GM19328 (cell line): ENCODE results near the gene ANGPTL4.
"Not testable (repeated sequence)": the region's sequence is repeated elsewhere in the genome, so short reads cannot be mapped to it uniquely, and the experiment has no call there.

Experiments
- ATAC-seq: cut with Tn5 transposase; IDR thresholded peaks from one replicate; pipeline ENCODE4 v1.9.1; 2021; ENCODE audit warnings: mild to moderate bottlenecking, moderate library complexity; ENCODE audit not compliant: unreplicated experiment

Gene ANGPTL4

GRCh38 chr19:8361921-8362793, 1.8 kb upstream of the ANGPTL4 start:
- no peak for ATAC-seq

GRCh38 chr19:8366121-8366581, 2.2 kb downstream of the ANGPTL4 start:
- ATAC-seq = no peak

GRCh38 chr19:8366961-8367326, 3.0 kb downstream of the ANGPTL4 start:
- ATAC-seq = no peak

GRCh38 chr19:8367327-8368001, 3.5 kb downstream of the ANGPTL4 start:
- ATAC-seq = no peak

GRCh38 chr19:8370176-8371010, 6.4 kb downstream of the ANGPTL4 start:
- no peak for ATAC-seq

DNA sequence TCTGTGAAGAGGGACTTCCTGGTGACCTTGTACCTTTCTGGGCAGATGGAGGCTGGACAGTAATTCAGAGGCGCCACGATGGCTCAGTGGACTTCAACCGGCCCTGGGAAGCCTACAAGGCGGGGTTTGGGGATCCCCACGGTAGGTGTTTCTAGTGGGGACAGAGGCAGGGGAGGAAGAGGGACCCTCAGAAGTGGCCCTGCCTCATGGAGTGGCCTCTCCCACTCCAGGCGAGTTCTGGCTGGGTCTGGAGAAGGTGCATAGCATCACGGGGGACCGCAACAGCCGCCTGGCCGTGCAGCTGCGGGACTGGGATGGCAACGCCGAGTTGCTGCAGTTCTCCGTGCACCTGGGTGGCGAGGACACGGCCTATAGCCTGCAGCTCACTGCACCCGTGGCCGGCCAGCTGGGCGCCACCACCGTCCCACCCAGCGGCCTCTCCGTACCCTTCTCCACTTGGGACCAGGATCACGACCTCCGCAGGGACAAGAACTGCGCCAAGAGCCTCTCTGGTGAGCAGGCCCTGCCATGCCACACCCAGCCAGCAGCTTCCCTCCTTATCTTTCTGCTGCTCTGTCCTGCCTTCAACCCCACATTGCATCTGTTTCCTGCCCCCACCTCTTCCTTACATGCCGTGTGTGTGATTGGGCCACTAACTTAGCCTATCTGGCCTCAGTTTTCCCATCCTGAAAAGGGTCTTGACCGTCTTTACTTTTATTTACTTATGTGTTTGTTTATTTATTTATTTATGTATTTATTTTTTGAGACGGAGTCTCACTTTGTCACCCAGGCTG, 7.3 kb downstream of the ANGPTL4 start:
- ATAC-seq = no peak

DNA sequence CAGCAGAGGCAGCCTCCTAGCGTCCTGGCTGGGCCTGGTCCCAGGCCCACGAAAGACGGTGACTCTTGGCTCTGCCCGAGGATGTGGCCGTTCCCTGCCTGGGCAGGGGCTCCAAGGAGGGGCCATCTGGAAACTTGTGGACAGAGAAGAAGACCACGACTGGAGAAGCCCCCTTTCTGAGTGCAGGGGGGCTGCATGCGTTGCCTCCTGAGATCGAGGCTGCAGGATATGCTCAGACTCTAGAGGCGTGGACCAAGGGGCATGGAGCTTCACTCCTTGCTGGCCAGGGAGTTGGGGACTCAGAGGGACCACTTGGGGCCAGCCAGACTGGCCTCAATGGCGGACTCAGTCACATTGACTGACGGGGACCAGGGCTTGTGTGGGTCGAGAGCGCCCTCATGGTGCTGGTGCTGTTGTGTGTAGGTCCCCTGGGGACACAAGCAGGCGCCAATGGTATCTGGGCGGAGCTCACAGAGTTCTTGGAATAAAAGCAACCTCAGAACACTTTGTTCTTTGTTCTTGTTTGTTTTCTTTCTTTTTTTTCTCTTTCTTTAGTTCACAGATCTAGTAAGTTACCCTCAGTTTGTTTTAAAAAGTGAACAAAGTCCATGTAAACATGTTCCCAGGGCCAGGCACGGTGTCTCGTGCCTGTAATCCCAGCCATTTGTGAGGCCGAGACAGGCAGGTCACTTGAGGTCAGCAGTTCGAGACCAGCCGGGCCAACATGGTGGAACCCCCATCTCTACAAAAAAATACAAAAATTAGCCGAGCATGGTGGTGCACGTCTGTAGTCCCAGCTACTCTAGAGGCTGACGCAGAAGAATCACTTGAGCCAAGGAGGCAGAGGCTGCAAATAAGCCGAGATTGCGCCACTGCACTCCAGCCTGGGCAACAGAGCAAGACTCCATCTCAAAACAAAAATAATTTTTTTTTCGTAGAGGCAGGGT, 10.2 kb downstream of the ANGPTL4 start:
- ATAC-seq = no peak

DNA sequence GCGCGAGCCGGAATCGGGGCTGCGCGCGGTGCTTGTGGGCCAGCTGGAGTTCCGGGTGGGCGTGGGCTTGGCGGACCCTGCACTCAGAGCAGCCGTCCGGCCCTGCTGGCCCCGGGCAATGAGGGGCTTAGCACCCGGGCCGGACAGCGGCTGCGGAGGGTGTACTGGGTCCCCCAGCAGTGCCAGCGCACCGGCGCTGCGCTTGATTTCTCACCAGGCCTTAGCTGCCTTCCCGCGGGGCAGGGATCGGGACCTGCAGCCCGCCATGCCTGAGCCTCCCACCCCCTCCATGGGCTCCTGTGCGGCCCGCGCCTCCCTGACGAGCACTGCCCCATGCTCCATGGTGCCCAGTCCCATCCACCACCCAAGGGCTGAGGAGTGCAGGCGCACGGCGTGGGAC, 11.8 kb downstream of the ANGPTL4 start:
- not testable (repeated sequence) for ATAC-seq

- not testable (repeated sequence) for ATAC-seq
These were observed 12.5 kb downstream of the ANGPTL4 start for GRCh38 chr19:8376373-8376974.

GRCh38 chr19:8377598-8377997, 13.6 kb downstream of the ANGPTL4 start:
- ATAC-seq = no peak

GRCh38 chr19:8379156-8379891, 15.4 kb downstream of the ANGPTL4 start:
- not testable (repeated sequence) for ATAC-seq

GRCh38 chr19:8384569-8384968, 20.6 kb downstream of the ANGPTL4 start:
- ATAC-seq = not testable (repeated sequence)

GRCh38 chr19:8385103-8385502, 21.1 kb downstream of the ANGPTL4 start:
- ATAC-seq = not testable (repeated sequence)

DNA sequence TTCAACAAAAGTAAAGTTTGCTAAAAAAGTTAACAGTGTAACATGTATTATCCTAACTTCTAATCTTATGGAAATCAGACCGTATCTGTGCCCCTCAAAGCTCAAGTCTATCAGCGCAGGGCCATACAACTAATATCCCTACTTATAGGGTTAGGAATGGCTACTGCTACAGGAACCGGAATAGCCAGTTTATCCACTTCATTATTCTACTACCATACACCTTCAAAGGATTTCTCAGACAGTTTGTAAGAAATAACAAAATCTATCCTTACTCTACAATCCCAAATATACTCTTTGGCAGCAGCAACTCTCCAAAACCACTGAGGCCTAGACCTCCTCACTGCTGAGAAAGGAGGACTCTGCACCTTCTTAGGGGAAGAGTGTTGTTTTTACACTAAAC, 21.6 kb downstream of the ANGPTL4 start:
- ATAC-seq = not testable (repeated sequence)

- ATAC-seq = not testable (repeated sequence)
These were observed 22.5 kb downstream of the ANGPTL4 start for GRCh38 chr19:8386419-8386818.

DNA sequence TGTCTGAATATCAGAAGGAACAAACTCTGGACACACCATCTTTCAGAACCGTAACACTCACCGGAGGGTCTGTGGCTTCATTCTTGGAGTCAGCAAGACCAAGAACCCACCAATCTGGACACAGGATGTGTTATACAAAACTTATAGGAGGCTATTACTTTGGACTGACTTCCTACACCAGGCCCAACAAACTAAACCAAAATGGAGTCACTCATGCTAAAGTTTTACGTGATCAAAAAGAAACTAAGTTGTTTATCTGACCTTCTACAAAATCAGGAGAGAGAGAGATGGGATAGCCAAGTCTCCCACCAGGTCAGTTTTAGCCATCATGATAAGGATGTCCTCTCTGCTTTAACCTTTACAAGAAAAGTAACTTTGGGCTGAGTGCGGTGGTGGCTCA, 23.0 kb downstream of the ANGPTL4 start:
- ATAC-seq = no peak

DNA sequence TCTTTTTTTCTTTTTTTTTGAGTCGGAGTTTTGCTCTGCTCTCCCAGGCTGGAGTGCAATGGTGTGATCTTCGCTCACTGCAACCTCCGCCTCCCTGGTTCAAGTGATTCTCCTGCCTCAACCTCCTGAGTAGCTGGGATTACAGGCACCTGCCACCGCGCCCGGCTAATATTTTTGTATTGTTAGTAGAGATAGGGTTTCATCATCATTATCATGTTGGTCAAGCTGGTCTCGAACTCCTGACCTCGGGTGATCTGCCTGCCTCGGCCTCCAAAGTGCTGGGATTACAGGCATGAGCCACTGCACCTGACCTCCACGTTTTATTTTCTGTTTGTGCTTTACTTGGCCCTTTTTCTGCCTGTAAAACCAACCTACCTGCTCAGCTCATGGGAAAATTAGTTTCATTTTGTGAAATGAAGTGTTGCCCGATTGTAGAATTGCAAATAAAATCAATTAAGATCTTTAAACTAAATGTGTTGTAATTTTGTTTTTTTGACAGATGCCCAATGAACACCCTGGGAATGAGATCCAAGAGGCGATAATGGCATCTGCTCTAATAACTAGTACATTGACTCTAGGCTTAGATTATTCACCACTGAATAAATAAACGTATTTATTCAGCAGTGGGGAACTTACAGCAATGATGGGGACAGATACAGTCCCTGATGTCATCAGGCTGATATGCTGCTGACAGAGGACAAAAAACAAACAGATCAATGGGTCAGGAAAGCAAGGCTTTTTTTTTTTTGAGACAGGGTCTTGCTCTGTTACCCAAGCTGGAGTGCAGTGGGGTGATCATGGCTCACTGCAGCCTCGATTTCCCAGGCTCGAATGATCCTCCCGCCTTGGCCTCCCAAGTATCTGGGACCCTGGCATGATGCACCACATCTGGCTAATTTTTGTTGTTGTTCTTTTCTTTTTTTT, 24.0 kb downstream of the ANGPTL4 start:
- no peak for ATAC-seq
